WTC11 (cell line): ENCODE measurements around the gene TCF7L1. TPM values are rescaled to one million over a fixed set of nuclear protein-coding genes. Genes with fewer than 3 reads are reported as not detected.

Experiments used
- ATAC-seq: fragments of 200-7000 bp; cut with Tn5 transposase; 2 replicates; pipeline ENCODE4 v1.10.0; 2021; ENCODE audit warnings: mild to moderate bottlenecking, moderate library complexity
- CTCF ChIA-PET: fragments of 300-600 bp; sonication (Branson Sonifier 250); formaldehyde crosslinking; loops from one replicate; lab custom pipeline; 2021; ENCODE audit warnings: antibody characterized with exemption; lab: Charles Lee
- POLR2A ChIA-PET: fragments of 350-600 bp; sonication (Branson Sonifier 250); formaldehyde crosslinking; loops from one replicate; lab custom pipeline; 2021; ENCODE audit warnings: antibody characterized with exemption; lab: Charles Lee
- DNase-seq: peaks from one replicate; pipeline ENCODE4 v3.0.0; 2021; ENCODE audit warnings: low spot score
- H3K27ac Mint-ChIP-seq: 2 replicates; pipeline ENCODE4 v1.8.0; 2021; ENCODE audit warnings: mixed read lengths
- H3K27me3 Mint-ChIP-seq: 2 replicates; pipeline ENCODE4 v1.8.0; 2021; ENCODE audit warnings: low read depth, mild to moderate bottlenecking, moderate library complexity, mixed read lengths
- H3K36me3 Mint-ChIP-seq: 2 replicates; pipeline ENCODE4 v1.8.0; 2021; ENCODE audit warnings: mixed read lengths
- H3K4me1 Mint-ChIP-seq: 2 replicates; pipeline ENCODE4 v1.8.0; 2022; ENCODE audit warnings: mixed read lengths
- H3K4me3 Mint-ChIP-seq: 2 replicates; pipeline ENCODE4 v1.8.0; 2021; ENCODE audit warnings: mild to moderate bottlenecking, moderate library complexity, mixed read lengths
- H3K9me3 Mint-ChIP-seq: 2 replicates; pipeline ENCODE4 v1.8.0; 2021; ENCODE audit warnings: mixed read lengths
- AFF4 ChIP-seq: sonication (generic); formaldehyde crosslinking; IDR thresholded peaks from 2 replicates; pipeline ENCODE4 v1.8.1; 2023; ENCODE audit warnings: mild to moderate bottlenecking, missing genetic modification reagents, borderline replicate concordance
- ATF3 ChIP-seq: sonication (generic); formaldehyde crosslinking; conservative IDR thresholded peaks from 2 replicates; pipeline ENCODE4 v1.8.1; 2022; ENCODE audit warnings: mild to moderate bottlenecking, missing genetic modification reagents
- ATF6 ChIP-seq: sonication (generic); formaldehyde crosslinking; IDR thresholded peaks from 2 replicates; pipeline ENCODE4 v1.8.1; 2023; ENCODE audit warnings: mild to moderate bottlenecking, missing genetic modification reagents
- CDX4 ChIP-seq: fragments of 250-450 bp; sonication (Bioruptor Pico); IDR thresholded peaks from 2 replicates; pipeline ENCODE4 v1.9.0; 2021; ENCODE audit warnings: moderate library complexity, mild to moderate bottlenecking, inconsistent platforms, borderline replicate concordance
- E2F1 ChIP-seq: sonication (generic); formaldehyde crosslinking; IDR thresholded peaks from 2 replicates; pipeline ENCODE4 v1.8.0; 2022; ENCODE audit warnings: mild to moderate bottlenecking, missing genetic modification reagents
- ESRRA ChIP-seq: sonication (generic); formaldehyde crosslinking; IDR thresholded peaks from 2 replicates; pipeline ENCODE4 v1.8.1; 2022; ENCODE audit warnings: mild to moderate bottlenecking, missing genetic modification reagents, borderline replicate concordance
- FOXP1 ChIP-seq: sonication (generic); formaldehyde crosslinking; IDR thresholded peaks from 2 replicates; pipeline ENCODE4 v1.8.0; 2022; ENCODE audit warnings: missing genetic modification reagents, mild to moderate bottlenecking, moderate library complexity, borderline replicate concordance
- GRHL2 ChIP-seq: fragments of 250-450 bp; sonication (Bioruptor Pico); IDR thresholded peaks from 2 replicates; pipeline ENCODE4 v1.8.0; 2022; ENCODE audit warnings: mild to moderate bottlenecking, moderate library complexity; ENCODE audit not compliant: insufficient replicate concordance, severe bottlenecking
- KAT7 ChIP-seq: sonication (generic); formaldehyde crosslinking; IDR thresholded peaks from 2 replicates; pipeline ENCODE4 v1.8.1; 2023; ENCODE audit warnings: missing genetic modification reagents, mild to moderate bottlenecking, borderline replicate concordance
- NFYB ChIP-seq: sonication (generic); formaldehyde crosslinking; conservative IDR thresholded peaks from 2 replicates; pipeline ENCODE4 v1.8.0; 2022; ENCODE audit warnings: low read depth, missing genetic modification reagents
- NR1H2 ChIP-seq: sonication (generic); formaldehyde crosslinking; IDR thresholded peaks from 2 replicates; pipeline ENCODE4 v1.9.0; 2021; ENCODE audit warnings: mild to moderate bottlenecking, moderate library complexity, missing genetic modification reagents
- OVOL2 ChIP-seq: fragments of 250-450 bp; sonication (Bioruptor Pico); IDR thresholded peaks from 2 replicates; pipeline ENCODE4 v1.9.0; 2021; ENCODE audit warnings: mild to moderate bottlenecking, borderline replicate concordance
- SMAD3 ChIP-seq: sonication (generic); formaldehyde crosslinking; IDR thresholded peaks from 2 replicates; pipeline ENCODE4 v1.8.0; 2022; ENCODE audit warnings: missing genetic modification reagents, mild to moderate bottlenecking, borderline replicate concordance
- ZNF121 ChIP-seq: sonication (generic); formaldehyde crosslinking; IDR thresholded peaks from 2 replicates; pipeline ENCODE4 v1.8.0; 2023; ENCODE audit warnings: missing genetic modification reagents
- ZNF232 ChIP-seq: sonication (generic); formaldehyde crosslinking; IDR thresholded peaks from 2 replicates; pipeline ENCODE4 v1.8.0; 2022; ENCODE audit warnings: mild to moderate bottlenecking, missing genetic modification reagents
- total RNA-seq: library from RNA; stranded (reverse); gene quantifications from 3 replicates; pipeline ENCODE4 v1.2.3, GENCODE V29; 2021

Gene TCF7L1
- total RNA-seq, 1 experiment from 2014 or later: 104 TPM

- TF ChIP-seq AFF4 (CRISPR knock-in tag) (no peak), OVOL2 (no peak), ESRRA (CRISPR knock-in tag) (no peak), ZNF121 (CRISPR knock-in tag) (no peak), NR1H2 (CRISPR knock-in tag) (no peak)
Observed at GRCh38 chr2:85291425-85292023, 158.3 kb downstream of the TCF7L1 start (continued).

- Mint-ChIP-seq H3K4me3 (no peak overlapping the region), H3K27me3 (no peaks in the 10 kb centered on the region), H3K27ac (no peak overlapping the region), H3K9me3 (no peaks in the 10 kb centered on the region), H3K4me1 (peaks cover 11% of the 10 kb centered on the region), H3K36me3 (peaks cover 42% of the 10 kb centered on the region)
- ATAC-seq (no peak), DNase-seq (no peak)
- ChIA-PET CTCF (no interaction called here), POLR2A (no interaction called here)
- TF ChIP-seq ATF3 (CRISPR knock-in tag) (no peak), E2F1 (CRISPR knock-in tag) (no peak), CDX4 (CRISPR knock-in tag) (no peak), FOXP1 (CRISPR knock-in tag) (no peak), ZNF232 (CRISPR knock-in tag) (no peak), NFYB (CRISPR knock-in tag) (no peak), SMAD3 (CRISPR knock-in tag) (no peak), GRHL2 (CRISPR knock-in tag) (no peak), ATF6 (CRISPR knock-in tag) (no peak), KAT7 (CRISPR knock-in tag) (no peak)
Observed at GRCh38 chr2:85302121-85302520, 168.9 kb downstream of the TCF7L1 start.
